ENCODE measurements around the gene SPRR1B. TPM values are rescaled to one million over a fixed set of nuclear protein-coding genes. Genes with fewer than 3 reads are reported as not detected.

SPRR1B gene
- not detected for total RNA-seq
- long read RNA-seq, result 0 reads

- H3K9me3 ChIP-seq, result no peaks in the 10 kb centered on the region
- no peaks in the 10 kb centered on the region for H3K4me1 ChIP-seq
- no peaks in the 10 kb centered on the region for H3K27me3 ChIP-seq
- no peak for ATAC-seq
- no peak for DNase-seq
- H3K36me3 ChIP-seq, result no peaks in the 10 kb centered on the region
- no peak within 1 kb of the TSS for H3K4me3 ChIP-seq
- H3K27ac ChIP-seq, result no peak within 1 kb of the TSS
- intact Hi-C loops (cut with DNase I), result no loop called here
- TF ChIP-seq POLR2A (IDR thresholded peaks at IDR 0.05) (no peak), CTCF (IDR thresholded peaks at IDR 0.05) (no peak)
Observed at GRCh38 chr1:153030895-153031294, at the start of gene SPRR1B. Gene SPRR1B, plus strand, starts transcription at chr1:153031203. Its CDS starts 1,143 bp downstream, at chr1:153032346.

GRCh38 chr1:152982076-152982475, 48.9 kb upstream of the SPRR1B start:
- ATAC-seq (no peak), DNase-seq (no peak)
- intact Hi-C loops (cut with DNase I), result no loop called here
- H3K4me1 ChIP-seq, result no peaks in the 10 kb centered on the region
- no peaks in the 10 kb centered on the region for H3K9me3 ChIP-seq
- no peak overlapping the region for H3K4me3 ChIP-seq
- WGBS (ENCODE audit: insufficient coverage, low coverage, low lambda C conversion rate, missing lambda C conversion rate), result 18% methylated on average over 2 of the region's 4 CpGs
- no peak overlapping the region for H3K27ac ChIP-seq
- TF ChIP-seq POLR2A (IDR thresholded peaks at IDR 0.05) (no peak), CTCF (IDR thresholded peaks at IDR 0.05) (no peak)
- H3K27me3 ChIP-seq, result no peaks in the 10 kb centered on the region
- no peaks in the 10 kb centered on the region for H3K36me3 ChIP-seq

- TF ChIP-seq POLR2A (IDR thresholded peaks at IDR 0.05), result no peak
- TF ChIP-seq CTCF (IDR thresholded peaks at IDR 0.05), result no peak
- intact Hi-C loops (cut with DNase I), result no loop called here
- DNase-seq (no peak), ATAC-seq (no peak)
- Histone ChIP-seq H3K4me3 (no peak overlapping the region), H3K27me3 (no peaks in the 10 kb centered on the region), H3K9me3 (no peaks in the 10 kb centered on the region), H3K4me1 (no peaks in the 10 kb centered on the region), H3K27ac (no peak overlapping the region), H3K36me3 (no peaks in the 10 kb centered on the region)
Observed at GRCh38 chr1:152983234-152983633, 47.8 kb upstream of the SPRR1B start.

GRCh38 chr1:152983743-152984142, 47.3 kb upstream of the SPRR1B start, which contains the start of gene SPRR1A:
Gene SPRR1A, plus strand, starts transcription at chr1:152984081. Its CDS starts 1,150 bp downstream, at chr1:152985231.
- no peaks in the 10 kb centered on the region for H3K4me1 ChIP-seq
- WGBS (ENCODE audit: insufficient coverage, low coverage, low lambda C conversion rate, missing lambda C conversion rate), result 75% methylated on average over 3 of the region's 3 CpGs
- intact Hi-C loops (cut with DNase I), result no loop called here
- ATAC-seq (no peak), DNase-seq (no peak)
- H3K36me3 ChIP-seq, result no peaks in the 10 kb centered on the region
- TF ChIP-seq CTCF (IDR thresholded peaks at IDR 0.05) (no peak), POLR2A (IDR thresholded peaks at IDR 0.05) (no peak)
- H3K4me3 ChIP-seq, result no peak within 1 kb of the TSS
- no peak within 1 kb of the TSS for H3K27ac ChIP-seq
- H3K9me3 ChIP-seq, result no peaks in the 10 kb centered on the region
- H3K27me3 ChIP-seq, result no peaks in the 10 kb centered on the region

- TF ChIP-seq POLR2A (IDR thresholded peaks at IDR 0.05), result no peak
- no peak for TF ChIP-seq CTCF (IDR thresholded peaks at IDR 0.05)
- ATAC-seq, result no peak
- intact Hi-C loops (cut with DNase I), result no loop called here
Observed at GRCh38 chr1:152986578-152986977, 44.4 kb upstream of the SPRR1B start.

More at GRCh38 chr1:152986578-152986977, 44.4 kb upstream of the SPRR1B start:
- H3K9me3 ChIP-seq, result no peaks in the 10 kb centered on the region
- 60% methylated on average over 2 of the region's 2 CpGs for WGBS (ENCODE audit: insufficient coverage, low coverage, low lambda C conversion rate, missing lambda C conversion rate)
- no peaks in the 10 kb centered on the region for H3K27me3 ChIP-seq
- H3K4me1 ChIP-seq, result no peaks in the 10 kb centered on the region
- DNase-seq, result no peak
- no peak overlapping the region for H3K27ac ChIP-seq
- no peaks in the 10 kb centered on the region for H3K36me3 ChIP-seq
- H3K4me3 ChIP-seq, result no peak overlapping the region

Measured in right lobe of liver (tissue), 6 donors.